ENCODE results near the gene DLGAP1. TPM values are rescaled to one million over a fixed set of nuclear protein-coding genes. Genes with fewer than 3 reads are reported as not detected.

DLGAP1 gene
- total and polyA plus RNA-seq, 2 of the 13 experiments (the other 11 are each of a cell fraction or from before 2014, with no cell fraction given): 0.01 TPM; not detected in 1

DNA sequence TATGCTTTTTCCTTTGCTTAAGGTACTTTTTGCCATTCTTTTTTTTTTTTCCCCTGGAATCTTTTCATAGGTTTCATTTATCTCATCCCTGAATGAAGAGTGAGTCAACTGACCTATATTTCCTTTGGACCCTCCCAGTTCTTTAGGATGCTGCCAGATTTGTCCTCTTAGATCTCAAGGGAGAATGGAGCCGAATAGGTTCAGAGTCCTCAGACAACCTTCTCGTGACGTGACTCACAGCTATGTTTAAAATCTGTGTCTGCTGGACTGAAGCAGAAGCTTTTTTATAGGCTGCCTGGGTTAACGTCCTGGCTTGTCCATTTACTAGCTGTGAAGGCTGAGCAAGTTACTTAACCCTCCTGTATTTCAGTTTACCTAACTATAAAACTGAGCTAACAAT lies 358.6 kb downstream of the DLGAP1 start:
- ATAC-seq (no peak), FAIRE-seq (no peak)

More for the DNA sequence above, 358.6 kb downstream of the DLGAP1 start:
- in situ Hi-C loops (cut with HindIII; ENCODE audit: extremely low pct_ligation_motif_present, low pct_unique_long_range_greater_than_20kb) (no loop called here), intact Hi-C loops (cut with micrococcal nuclease; ENCODE audit: unreplicated experiment) (no loop called here)
- Histone ChIP-seq H3K4me3 (replicated peaks in 1 of 3; ENCODE audit: insufficient read depth in 1 of 3, low read depth in 2 of 3, low read length in 3 of 3) (no peak overlapping the region), H3K27me3 (ENCODE audit: control insufficient read depth in 1 of 2, insufficient read depth in 2 of 2, low read length in 2 of 2) (no peaks in the 10 kb centered on the region; a peak in 1 of 5 replicates), H2AFZ (ENCODE audit: low read length) (no peak overlapping the region), H3K36me3 (replicated peaks in 1 of 2; ENCODE audit: control insufficient read depth in 1 of 2, insufficient read depth in 2 of 2, low read length in 2 of 2) (no peaks in the 10 kb centered on the region), H3K27ac (ENCODE audit: extremely low read length, insufficient read depth, low read length) (no peak overlapping the region), H3K4me2 (ENCODE audit: low read depth, low read length) (no peak overlapping the region), H3K4me1 (ENCODE audit: insufficient read depth, low read length) (no peaks in the 10 kb centered on the region), H4K20me1 (ENCODE audit: insufficient read depth, low read length) (no peaks in the 10 kb centered on the region), H3K9me3 (ENCODE audit: low read length) (no peaks in the 10 kb centered on the region), H3K79me2 (ENCODE audit: insufficient read depth, low read length) (no peaks in the 10 kb centered on the region), H3K9ac (ENCODE audit: insufficient read depth, low read depth, low read length) (no peak overlapping the region)
- DNase-seq (ENCODE audit: low spot score): no peak
- BruUV-seq (replicated peaks): no TSS peak
- 1% methylated on average over 4 of the region's 4 CpGs for WGBS (ENCODE audit: low lambda C conversion rate)
- CTCF ChIA-PET (ENCODE audit: low intra/inter-chr PET ratio, low total read pairs): no interaction called here
- TF ChIP-seq SKI (IDR thresholded peaks at IDR 0.05; ENCODE audit: partially characterized antibody): no peak
- no peak for TF ChIP-seq ZNF616 (CRISPR knock-in tag; IDR thresholded peaks at IDR 0.05; ENCODE audit: low read depth)
- TF ChIP-seq ZNF496 (CRISPR knock-in tag; IDR thresholded peaks at IDR 0.05; ENCODE audit: insufficient replicate concordance): no peak
- TF ChIP-seq RELA (CRISPR knock-in tag; IDR thresholded peaks at IDR 0.05): no peak
- TF ChIP-seq, protein P1, sequence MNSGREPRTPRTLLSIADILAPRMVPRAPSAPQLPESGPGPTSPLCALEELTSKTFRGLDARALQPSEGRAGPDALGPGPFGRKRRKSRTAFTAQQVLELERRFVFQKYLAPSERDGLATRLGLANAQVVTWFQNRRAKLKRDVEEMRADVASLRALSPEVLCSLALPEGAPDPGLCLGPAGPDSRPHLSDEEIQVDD (CRISPR knock-in tag; IDR thresholded peaks at IDR 0.05; ENCODE audit: borderline replicate concordance): no peak
- no peak for TF ChIP-seq KDM3A (CRISPR knock-in tag; IDR thresholded peaks at IDR 0.05; ENCODE audit: low read depth)
- TF ChIP-seq TCF7L2 (IDR thresholded peaks at IDR 0.05; ENCODE audit: low read depth, low read length): no peak
- TF ChIP-seq, protein P2, sequence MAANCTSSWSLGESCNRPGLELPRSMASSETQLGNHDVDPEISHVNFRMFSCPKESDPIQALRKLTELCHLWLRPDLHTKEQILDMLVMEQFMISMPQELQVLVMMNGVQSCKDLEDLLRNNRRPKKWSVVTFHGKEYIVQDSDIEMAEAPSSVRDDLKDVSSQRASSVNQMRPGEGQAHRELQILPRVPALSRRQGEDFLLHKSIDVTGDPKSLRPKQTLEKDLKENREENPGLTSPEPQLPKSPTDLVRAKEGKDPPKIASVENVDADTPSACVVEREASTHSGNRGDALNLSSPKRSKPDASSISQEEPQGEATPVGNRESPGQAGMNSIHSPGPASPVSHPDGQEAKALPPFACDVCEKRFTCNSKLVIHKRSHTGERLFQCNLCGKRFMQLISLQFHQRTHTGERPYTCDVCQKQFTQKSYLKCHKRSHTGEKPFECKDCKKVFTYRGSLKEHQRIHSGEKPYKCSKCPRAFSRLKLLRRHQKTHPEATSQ (CRISPR knock-in tag; IDR thresholded peaks at IDR 0.05; ENCODE audit: borderline replicate concordance): no peak
- TF ChIP-seq SIN3B (IDR thresholded peaks at IDR 0.05; ENCODE audit: low read length): no peak
- TF ChIP-seq, protein P3, sequence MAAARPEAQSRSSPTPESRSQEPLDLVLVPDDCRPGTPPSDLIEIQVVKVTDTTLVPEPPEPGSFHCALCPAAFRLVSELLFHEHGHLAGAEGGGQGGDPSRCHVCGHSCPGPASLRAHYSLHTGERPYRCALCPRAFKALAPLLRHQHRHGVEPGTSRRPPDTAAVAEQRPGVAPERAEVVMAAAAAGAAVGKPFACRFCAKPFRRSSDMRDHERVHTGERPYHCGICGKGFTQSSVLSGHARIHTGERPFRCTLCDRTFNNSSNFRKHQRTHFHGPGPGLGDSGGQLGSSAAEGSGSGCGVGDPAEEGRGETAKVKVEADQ (CRISPR knock-in tag; IDR thresholded peaks at IDR 0.05; ENCODE audit: borderline replicate concordance): no peak
- no peak for TF ChIP-seq PAWR (CRISPR knock-in tag; IDR thresholded peaks at IDR 0.05; ENCODE audit: borderline replicate concordance)
- TF ChIP-seq, protein P4, sequence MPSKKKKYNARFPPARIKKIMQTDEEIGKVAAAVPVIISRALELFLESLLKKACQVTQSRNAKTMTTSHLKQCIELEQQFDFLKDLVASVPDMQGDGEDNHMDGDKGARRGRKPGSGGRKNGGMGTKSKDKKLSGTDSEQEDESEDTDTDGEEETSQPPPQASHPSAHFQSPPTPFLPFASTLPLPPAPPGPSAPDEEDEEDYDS (CRISPR knock-in tag; IDR thresholded peaks at IDR 0.05): no peak
- TF ChIP-seq, protein P5, sequence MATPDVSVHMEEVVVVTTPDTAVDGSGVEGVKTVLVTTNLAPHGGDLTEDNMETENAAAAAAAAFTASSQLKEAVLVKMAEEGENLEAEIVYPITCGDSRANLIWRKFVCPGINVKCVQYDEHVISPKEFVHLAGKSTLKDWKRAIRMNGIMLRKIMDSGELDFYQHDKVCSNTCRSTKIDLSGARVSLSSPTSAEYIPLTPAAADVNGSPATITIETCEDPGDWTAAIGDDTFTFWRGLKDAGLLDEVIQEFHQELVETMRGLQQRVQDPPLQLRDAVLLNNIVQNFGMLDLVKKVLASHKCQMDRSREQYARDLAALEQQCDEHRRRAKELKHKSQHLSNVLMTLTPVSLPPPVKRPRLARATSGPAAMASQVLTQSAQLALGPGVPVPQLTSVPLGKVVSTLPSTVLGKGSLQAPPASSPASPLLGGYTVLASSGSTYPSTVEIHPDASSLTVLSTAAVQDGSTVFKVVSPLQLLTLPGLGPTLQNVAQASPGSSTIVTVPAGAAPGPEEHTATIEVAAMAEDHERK (CRISPR knock-in tag; IDR thresholded peaks at IDR 0.05; ENCODE audit: low read depth): no peak
- TF ChIP-seq, protein P6, sequence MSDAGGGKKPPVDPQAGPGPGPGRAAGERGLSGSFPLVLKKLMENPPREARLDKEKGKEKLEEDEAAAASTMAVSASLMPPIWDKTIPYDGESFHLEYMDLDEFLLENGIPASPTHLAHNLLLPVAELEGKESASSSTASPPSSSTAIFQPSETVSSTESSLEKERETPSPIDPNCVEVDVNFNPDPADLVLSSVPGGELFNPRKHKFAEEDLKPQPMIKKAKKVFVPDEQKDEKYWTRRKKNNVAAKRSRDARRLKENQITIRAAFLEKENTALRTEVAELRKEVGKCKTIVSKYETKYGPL (CRISPR knock-in tag; IDR thresholded peaks at IDR 0.05): no peak
- POLR2A ChIA-PET: no interaction called here

All from HepG2 (cell line).